NAMALWA (cell line): ENCODE measurements around the gene IMMP1L.
A peak's percentile ranks its signal among the peaks of the same experiment; 100 is the strongest.

Experiments
- DNase-seq: peaks from one replicate; pipeline ENCODE4 v3.0.0-alpha.2; 2015; ENCODE audit warnings: low spot score

IMMP1L gene

DNA sequence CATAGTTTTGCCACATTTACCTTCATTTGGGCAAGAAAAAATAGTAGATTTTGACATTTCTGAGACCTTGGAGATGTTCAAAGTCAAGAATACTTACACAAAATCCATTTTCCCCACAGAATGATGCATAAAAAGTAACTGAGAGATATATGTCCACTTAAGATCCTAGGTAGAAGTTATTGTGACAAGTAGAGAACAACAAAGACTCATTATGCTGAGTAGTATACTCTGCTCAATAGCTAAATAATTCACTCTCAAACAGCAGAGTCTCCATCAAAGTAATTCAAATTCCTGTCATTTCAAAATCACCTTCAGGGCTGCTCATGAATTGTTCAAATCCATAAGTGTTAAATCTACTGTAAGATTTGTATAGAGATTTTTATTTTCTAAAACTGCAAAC is 35.3 kb downstream of the IMMP1L start:
- DNase-seq, result no peak

DNA sequence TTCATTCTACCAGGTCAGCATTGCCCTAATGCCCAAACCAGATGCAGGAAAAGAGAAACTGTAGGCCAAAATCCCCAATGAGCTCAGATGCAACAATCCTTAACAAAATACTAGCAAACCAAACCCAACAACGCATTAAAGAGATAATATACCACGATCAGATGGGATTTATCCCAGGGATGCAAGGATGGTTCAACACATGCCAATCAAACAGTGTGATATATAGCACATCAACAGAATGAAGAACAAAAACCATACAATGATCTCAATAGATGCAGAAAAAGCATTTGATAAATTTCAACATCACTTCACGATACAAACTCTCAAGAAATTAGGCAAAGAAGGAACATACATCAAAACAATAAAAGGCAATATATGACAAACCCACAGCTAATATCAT is 45.0 kb downstream of the IMMP1L start:
- DNase-seq, result no peak

DNA sequence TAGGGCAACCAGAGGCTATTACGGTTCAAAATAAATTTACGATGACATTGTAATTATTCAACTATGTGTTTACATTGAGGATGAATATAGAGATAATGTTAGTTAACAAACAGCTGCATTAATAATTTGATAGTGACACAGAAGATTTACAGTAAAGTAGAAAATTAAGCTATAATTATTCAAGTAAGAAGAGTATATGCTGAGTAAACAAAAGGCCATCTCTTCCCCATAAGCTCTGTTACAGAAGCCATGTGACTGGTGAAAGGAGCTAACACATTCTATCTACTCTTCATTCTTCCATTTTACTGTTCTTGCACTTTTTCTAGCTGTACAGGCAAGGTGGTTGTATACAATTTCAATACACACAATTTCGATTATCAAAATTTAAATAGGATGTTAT is 54.2 kb downstream of the IMMP1L start:
- no peak for DNase-seq

DNA sequence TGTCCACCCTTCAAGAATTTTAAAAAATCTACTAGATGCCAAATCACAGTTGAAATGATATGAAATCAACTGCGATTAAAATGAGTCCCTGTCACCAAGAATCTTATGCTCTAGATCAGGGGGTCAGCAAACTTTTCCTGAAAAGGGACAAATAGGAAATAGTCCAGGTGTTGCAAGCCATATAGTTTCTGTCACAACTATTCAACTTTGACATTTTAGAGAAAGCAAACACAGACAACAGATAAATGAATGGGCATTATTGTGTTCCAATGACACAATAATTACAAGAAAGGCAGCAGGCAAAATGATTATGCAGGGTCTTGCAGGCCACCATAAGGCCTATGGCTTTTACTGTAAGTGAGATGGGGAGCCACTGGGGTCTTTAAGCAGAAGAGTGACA is 58.6 kb downstream of the IMMP1L start:
- no peak for DNase-seq

DNA sequence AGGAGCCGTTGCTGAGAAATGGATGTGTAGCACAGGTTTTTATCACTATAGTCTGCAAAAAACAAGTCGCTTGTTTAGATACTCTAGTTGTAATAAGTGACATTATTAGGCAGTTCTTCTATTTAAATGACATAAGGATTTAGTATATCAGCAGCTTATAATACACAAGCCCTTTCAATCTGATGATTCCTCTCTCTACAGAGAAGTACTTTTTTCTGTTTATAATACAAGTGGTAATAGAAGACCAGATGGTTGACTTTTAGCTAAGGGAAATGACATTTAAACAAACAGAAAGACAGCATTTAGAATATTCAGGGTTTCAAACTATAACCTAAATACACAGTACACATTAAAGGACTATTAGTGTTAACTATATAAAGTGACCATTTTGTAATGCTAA is 60.4 kb downstream of the IMMP1L start:
- DNase-seq, result no peak

DNA sequence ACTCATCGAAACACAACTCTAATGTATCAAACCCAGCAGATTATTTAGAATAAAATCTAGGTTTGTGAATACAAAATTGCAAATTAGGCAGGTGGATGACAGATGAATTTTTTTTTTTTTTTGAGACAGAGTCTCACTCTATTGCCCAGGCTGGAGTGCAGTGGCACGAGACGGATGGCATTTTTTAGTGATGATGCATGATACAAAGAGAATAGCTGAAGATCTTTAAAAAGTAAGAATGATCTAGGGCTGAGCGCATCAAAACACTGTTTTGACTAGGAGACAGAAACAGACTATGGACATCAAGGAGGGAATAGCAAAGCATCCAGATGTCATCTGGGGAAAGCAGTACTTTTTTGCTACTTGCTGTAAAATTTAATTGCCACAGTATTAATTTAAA is 63.8 kb downstream of the IMMP1L start:
- no peak for DNase-seq

DNA sequence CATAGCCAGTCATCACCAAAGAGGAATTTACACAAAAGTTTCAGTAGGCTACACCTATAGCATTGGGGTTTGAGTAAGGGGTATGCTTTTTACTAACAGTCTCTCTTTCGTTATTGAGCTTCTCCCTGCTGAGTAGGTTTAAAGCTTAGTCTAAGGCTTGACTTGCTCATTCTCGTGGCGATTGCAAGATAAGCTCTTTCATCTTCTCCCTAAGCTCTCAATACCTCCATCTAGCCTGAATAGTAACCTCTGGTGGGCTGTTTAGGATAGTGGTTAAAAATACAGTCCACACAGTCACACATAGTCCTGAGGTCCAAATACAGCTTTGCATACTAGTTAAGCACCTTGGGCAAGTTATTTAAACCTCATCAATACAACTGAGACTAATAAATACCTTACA is 65.6 kb downstream of the IMMP1L start:
- DNase-seq, result no peak

DNA sequence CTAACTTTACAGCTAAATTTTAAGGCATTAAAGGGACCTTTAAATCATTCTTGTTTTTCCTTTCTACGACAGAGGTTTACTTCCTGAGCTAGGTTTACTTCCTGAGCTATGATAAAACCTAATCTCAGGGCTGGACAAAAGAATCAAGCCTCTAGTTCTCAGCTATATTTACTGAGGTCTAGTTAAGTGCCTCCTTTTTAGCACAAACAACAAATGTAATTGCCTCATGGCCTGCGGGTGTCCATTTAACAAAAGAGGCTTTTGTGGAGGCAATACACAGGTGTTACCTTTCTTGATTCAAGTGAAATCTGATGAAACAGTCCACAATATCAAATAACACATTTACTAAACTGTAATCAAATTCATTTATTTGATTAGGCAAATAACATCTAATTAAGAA is 67.3 kb downstream of the IMMP1L start:
- DNase-seq, result no peak

DNA sequence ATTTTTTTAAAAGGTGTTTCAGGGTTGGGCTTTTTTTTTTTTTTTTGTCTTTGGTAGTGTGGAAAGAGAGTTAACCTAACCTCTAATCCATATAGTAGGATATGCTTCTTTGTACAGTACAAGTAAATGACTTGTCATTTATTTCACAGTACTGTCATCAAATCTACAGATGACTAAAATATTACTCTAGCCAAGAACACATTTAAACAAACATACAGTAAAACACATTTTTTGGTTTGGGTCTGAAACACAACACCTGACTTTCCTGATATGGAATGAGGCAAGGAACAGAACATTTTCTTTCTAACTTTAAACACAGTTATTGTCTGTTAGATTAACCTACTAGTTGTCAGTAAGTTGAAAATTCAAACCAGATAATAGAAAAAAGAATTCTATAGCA is 68.1 kb downstream of the IMMP1L start:
- DNase-seq, result no peak

DNA sequence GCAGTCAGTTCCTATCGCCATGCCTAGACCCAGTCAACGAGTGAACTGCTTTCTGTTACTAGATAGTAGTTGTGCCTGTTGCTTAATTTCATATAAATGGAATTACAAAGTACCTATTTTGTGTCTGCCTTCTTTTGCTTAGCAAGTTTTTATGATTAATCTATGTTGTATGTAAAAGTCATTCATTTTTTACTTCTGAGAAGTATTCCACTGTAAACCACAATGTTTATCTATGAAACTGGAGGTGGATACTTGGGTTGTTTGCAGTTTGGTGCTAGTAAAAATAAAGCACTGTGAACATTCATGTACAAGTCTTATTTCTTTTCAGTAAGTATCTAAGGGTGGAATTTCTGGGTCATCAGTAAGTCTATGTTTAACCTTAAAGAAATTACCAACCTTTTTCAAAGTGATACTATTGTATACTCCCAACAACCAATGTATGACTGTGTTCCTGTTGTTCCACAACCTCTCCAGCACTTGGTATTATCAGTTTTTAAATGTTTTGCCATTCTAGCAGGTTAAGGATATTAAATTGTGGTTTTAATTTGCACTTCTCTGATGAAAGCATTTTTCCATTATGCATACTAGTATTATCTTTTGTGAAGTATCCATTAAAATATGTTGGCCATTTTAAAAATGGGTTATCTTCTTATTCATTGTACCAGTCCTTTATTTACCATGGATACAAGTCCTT is 71.5 kb downstream of the IMMP1L start:
- no peak for DNase-seq

DNA sequence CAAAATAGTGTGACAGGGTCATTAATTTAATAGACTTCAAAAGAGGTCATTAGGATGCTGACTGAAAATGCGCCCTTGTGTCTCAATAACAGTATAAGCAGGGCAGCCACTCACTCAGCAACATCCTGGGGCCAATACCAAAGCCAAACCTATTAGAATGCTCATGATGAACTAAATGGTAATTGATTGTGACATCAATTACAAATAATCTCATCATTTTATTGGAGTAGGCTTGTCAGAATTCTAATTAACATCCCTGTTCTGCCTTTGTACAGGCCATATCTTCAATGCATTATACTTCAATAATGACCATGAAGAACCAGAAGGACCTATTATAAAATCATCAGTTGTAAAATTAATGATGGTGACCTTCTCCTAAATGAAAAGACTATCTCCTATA is 75.6 kb downstream of the IMMP1L start:
- no peak for DNase-seq

DNA sequence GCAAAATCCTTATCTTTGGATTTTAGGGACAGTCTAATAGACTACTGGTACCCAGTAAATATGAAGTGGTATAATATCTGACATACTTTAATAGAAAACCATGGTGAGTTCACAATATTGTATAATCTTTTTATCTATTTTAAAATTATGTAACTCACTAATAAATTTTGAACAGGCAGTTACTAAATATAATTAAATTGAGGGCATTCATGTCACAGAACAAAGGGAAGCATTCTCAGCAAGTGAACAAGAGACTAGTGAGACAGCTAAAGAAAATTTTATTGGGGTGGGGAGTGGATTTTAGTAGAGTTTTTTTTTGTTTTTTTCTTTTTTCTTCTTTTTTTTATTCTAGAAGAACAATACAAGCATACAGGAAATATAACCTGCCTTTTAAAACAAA is 84.8 kb downstream of the IMMP1L start:
- DNase-seq, result no peak

DNA sequence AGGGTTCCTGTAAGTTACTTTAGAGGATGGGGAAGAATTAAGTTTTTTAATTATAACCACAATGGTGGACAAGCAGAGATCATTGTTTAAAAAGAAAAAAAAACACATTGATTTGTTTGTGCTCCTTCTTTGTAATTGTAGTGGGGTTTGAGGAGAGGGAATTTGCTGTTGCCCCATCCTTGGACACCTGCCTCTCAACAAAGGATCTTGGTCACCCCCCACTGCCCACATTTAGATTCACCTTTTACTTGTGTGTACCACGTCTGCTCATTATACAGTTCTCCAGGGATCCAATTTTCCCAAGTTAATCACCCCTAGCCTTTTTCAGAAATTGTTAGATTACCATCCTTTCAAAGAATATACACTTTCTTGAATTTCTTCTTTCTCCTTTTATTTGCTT is 86.7 kb downstream of the IMMP1L start:
- no peak for DNase-seq

DNA sequence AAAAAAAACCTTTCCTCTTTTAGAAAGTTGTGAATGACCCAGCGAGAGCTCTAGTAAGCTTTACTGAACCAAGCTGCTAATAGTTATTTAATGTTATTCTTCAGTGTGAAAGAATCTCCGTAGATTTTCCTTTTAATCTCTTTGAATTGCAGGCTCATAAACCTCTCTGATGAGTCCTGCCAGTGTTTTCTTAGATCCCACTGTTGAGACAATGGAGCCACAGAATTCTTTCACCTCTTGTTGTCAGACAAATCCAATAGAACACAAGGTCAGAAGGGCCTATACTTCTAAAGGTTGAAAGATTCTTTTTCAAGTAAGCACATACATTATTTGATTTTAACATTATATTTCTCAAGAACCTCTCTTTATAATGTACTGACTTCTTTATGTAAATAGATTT is 87.6 kb downstream of the IMMP1L start:
- no peak for DNase-seq

DNA sequence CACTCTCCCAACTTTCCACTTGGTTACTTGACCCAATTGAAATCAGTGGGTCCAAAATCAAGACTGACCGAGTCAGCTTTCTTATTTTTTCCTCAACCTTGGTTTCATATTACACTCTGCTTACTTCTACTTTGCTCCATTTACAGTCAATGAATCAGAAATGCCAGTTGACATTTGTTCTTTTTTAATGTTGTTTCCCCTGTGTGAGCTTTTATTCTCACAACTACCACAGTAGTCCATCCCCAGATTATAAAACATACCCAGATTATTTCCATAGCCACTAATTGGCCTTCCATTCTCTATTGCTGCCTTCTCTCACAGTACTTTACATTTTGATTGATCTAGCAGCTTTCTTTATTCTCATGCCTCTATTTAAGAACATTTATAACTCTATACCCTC is 89.8 kb downstream of the IMMP1L start:
- DNase-seq, result no peak

DNA sequence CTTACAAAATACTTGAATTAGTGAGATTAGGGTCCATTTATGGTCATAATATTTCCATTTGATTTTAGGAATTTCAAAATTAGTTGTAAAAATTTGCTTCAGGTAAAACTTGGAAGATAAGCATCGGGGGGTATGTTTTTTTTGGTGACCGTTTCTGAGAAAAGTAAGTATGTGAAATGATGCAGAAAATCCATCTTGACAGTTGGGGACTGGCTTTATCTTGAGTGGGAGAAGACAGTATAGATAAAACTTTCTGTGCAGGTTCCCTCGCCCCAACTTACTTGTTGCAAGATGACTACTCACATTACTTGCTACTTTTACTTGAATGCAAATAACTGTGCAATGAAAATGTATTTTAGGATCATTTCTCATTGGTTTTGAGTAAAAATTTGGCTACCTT is 90.3 kb downstream of the IMMP1L start:
- DNase-seq, result no peak

DNA sequence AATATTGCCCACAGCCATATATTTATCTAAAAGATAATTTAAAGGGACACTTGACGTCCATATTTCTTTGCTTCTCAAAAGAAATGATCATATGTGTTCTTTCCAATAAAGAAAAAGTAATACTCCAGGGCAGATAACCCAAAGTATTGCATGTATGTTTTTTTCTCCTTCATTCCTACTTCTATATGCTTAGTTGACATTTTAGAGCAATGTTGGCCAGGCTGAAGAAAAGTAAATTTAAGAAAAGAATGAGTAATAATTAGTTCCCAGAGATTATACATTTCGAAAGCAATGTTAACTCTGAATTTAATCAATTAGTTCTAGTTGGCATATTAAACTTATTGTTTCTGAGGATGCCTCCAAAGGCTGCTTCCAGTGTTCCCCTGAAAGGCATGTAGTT is 91.6 kb downstream of the IMMP1L start:
- DNase-seq, result no peak

DNA sequence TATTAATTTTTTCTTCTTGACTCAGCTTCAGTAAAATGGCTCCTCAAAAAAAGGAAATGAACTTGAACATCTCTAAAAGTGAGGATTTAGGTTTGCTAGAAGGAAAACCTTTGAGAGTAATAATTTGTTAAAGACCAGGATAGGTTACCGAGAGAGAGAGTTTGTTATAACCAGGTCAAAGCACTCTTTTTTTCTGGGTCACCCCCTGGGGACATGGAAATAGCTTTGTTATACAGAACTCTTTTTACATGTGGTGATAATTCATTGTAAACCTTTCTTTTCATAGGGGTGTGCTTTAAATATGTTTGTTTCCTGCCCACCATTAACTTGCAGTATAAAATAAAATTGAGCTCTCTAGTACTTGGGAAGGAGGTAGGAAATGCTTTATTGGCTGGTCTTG is 92.1 kb downstream of the IMMP1L start:
- DNase-seq, result no peak

DNA sequence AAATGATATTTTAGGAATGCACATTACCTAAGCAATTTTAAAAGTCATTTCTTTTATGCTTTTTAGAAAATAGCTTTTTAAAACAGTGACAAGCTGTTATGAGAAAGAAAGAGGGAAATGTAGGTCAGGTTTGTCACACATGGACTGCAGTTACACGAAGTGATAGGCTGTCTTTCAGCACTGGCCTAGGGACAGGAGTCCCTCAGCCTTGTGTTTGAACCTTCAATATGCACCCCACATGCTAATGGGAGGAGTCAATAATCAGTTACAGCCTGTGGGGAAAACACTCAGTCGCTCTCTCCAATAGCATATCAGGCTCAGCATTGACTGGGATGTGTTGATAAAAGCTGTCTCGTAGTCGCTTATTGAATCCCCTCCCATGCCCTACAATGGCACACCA is 94.0 kb downstream of the IMMP1L start:
- no peak for DNase-seq

DNA sequence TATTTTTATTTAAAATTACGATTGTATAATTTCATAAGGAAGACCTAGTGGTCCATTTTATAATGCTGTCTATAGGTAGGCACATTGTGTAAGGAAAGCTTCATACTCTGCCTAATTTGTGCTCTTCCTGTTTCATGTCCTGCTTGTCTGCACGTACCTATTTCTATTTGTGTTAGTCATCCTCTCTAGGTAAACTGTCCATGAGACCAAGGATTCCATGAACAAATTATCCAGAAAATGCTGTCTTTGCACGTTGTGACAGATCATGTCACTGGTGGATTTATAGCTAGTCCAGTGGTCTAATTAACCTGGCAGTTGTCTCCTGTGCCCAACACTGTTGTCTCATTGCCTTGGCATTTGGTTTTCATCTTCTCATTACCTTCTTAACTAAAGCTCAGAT is 95.1 kb downstream of the IMMP1L start:
- DNase-seq, result no peak

DNA sequence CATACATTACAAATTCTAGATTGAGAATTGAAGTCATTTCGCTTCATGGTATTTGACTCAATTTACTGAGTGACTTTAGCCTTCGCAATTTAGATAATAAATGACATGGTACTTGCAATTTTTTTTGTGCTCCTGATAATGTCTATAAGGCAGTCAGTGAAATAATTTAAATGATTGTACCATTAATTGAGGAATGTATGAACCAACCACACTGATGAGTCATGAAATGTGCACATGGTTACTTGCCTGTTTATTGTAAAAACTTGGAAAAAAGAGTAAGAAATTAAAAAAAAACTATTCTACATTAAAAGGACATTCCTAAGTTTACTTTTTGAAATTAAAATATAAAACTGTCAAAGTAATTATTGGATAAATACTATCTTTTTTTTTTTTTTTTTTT is 96.5 kb downstream of the IMMP1L start:
- DNase-seq, result no peak

DNA sequence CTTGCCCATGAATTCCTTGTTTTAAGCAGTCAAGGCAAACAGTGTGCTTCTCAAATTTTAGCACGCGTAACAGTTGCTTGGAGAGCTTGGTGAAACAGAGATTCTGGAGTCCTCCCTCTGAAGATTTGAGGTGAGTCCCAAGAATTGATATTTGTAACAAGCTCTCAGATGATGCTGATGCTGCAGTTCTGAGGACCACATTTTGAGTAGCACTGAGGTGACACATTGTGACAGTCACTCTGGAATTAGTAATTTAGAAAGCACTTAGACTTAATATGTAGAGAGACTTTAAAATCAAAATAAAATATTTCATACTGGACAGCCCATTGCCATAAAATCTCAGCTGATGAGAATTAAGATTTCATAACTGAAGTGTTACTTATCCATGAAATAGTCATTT is 101.2 kb downstream of the IMMP1L start:
- DNase-seq, result no peak

DNA sequence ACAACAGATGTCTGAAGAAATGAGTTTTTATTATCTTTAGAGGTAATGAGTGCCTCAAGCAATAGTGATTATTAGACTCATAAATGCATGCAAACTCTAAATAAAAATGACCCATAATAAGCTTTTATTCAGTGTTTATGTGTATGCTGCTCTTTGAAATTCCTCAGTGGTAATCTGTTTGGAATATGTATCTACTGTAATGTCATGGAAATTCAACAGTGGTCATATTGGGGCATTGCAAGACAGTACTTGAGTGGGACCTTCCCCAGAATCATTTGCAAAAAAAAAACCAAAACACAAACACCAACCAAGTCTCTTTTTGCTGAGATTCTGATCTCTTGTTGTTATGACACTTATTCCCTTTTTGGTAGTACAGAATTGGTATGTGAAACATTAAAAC is 104.8 kb downstream of the IMMP1L start:
- DNase-seq, result no peak

DNA sequence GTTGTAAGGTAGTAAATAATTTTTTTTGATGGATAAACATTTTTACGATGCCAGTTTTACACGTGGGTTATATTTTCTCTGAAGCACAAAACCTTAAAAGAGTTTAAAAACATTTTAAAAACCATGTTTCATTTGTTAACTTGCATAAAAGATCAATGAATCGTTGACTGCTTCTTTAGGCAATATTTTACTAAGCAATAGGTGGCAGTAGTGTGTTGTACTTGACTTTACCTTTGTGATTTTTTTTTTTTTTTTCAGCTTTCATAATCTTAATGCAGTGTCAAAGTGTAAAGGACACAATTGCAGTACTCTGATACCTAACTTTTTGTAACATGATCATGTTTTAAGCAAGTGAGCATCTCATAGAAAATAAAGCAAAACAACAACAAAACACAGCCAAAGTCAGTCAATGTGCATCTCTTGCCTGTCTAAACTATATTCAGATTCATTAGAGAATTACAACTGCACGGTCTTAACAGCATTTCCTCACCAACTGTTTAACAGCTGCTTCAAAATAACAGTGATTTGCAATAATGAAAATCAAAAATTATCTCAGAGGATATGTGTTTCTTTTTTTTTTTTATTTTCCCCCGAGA is 112.1 kb downstream of the IMMP1L start:
- peak; percentile 52 for DNase-seq
